Right atrium auricular region (tissue), 2 donors: ENCODE results near the gene SLAIN1. TPM values are rescaled to one million over a fixed set of nuclear protein-coding genes. Genes with fewer than 3 reads are reported as not detected.

Source experiments
- DNase-seq: peaks from one replicate; pipeline ENCODE4 v3.0.0-alpha.2; 2019; ENCODE audit warnings: low spot score
- H3K27ac ChIP-seq, 2 donors: fragments of 200-600 bp; sonication (generic); 1 replicate in 1 of 2; 2 replicates in 1 of 2; pipeline ENCODE4 v1.5.1; 2016 to 2019
- H3K27me3 ChIP-seq, 2 donors: fragments of 200-600 bp; sonication (generic); one replicate each; pipeline versions ENCODE4 v1.5.1 to v1.6.0; 2017 to 2019
- H3K36me3 ChIP-seq: fragments of 200-600 bp; sonication (generic); one replicate; pipeline ENCODE4 v1.5.1; 2016
- H3K4me1 ChIP-seq, 2 donors: fragments of 200-600 bp; sonication (generic); one replicate each; pipeline versions ENCODE4 v1.5.1 to v1.6.0; 2017 to 2019
- H3K4me3 ChIP-seq, 2 donors: fragments of 200-600 bp; sonication (generic); 1 replicate in 1 of 2; 2 replicates in 1 of 2; pipeline ENCODE4 v1.5.1; 2017 to 2019; ENCODE audit warnings: mild to moderate bottlenecking in 1 of 2, moderate library complexity in 1 of 2
- H3K9me3 ChIP-seq, 2 donors: fragments of 200-600 bp; sonication (generic); one replicate each; pipeline ENCODE4 v1.5.1; 2019
- total RNA-seq, 2 donors: library from RNA; depleted of rRNA; stranded (reverse); fragments of >200 nt; gene quantifications; one replicate each; pipeline ENCODE4 v1.1.0, GENCODE V29; 2016
- TF ChIP-seq, protein P1 (sequence below), 2 donors: fragments of 200-600 bp; sonication (generic); IDR thresholded peaks; one replicate each; pipeline ENCODE4 v1.5.1; 2019; ENCODE audit warnings: antibody characterized with exemption in 2 of 2

The SLAIN1 gene
- total RNA-seq, 2 donors from 2014 or later = 14.9 to 21.9 TPM

GRCh38 chr13:77674852-77675251 is 22.6 kb upstream of the SLAIN1 start:
- Histone ChIP-seq H3K9me3 (no peaks in the 10 kb centered on the region), H3K4me1 (no peaks in the 10 kb centered on the region), H3K4me3 (no peak overlapping the region), H3K27me3 (no peaks in the 10 kb centered on the region), H3K27ac (no peak overlapping the region), H3K36me3 (no peaks in the 10 kb centered on the region)
- DNase-seq = no peak
- TF ChIP-seq, protein P1, sequence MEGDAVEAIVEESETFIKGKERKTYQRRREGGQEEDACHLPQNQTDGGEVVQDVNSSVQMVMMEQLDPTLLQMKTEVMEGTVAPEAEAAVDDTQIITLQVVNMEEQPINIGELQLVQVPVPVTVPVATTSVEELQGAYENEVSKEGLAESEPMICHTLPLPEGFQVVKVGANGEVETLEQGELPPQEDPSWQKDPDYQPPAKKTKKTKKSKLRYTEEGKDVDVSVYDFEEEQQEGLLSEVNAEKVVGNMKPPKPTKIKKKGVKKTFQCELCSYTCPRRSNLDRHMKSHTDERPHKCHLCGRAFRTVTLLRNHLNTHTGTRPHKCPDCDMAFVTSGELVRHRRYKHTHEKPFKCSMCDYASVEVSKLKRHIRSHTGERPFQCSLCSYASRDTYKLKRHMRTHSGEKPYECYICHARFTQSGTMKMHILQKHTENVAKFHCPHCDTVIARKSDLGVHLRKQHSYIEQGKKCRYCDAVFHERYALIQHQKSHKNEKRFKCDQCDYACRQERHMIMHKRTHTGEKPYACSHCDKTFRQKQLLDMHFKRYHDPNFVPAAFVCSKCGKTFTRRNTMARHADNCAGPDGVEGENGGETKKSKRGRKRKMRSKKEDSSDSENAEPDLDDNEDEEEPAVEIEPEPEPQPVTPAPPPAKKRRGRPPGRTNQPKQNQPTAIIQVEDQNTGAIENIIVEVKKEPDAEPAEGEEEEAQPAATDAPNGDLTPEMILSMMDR (IDR thresholded peaks at IDR 0.05) = no peak

GRCh38 chr13:77678691-77679235 is 18.7 kb upstream of the SLAIN1 start:
- TF ChIP-seq, protein P1 (IDR thresholded peaks at IDR 0.05) = no peak
- H3K9me3 ChIP-seq = no peaks in the 10 kb centered on the region
- DNase-seq = no peak
- no peaks in the 10 kb centered on the region for H3K4me1 ChIP-seq
- no peak overlapping the region for H3K27ac ChIP-seq
- no peak overlapping the region for H3K4me3 ChIP-seq
- no peaks in the 10 kb centered on the region for H3K36me3 ChIP-seq
- no peaks in the 10 kb centered on the region for H3K27me3 ChIP-seq

DNA sequence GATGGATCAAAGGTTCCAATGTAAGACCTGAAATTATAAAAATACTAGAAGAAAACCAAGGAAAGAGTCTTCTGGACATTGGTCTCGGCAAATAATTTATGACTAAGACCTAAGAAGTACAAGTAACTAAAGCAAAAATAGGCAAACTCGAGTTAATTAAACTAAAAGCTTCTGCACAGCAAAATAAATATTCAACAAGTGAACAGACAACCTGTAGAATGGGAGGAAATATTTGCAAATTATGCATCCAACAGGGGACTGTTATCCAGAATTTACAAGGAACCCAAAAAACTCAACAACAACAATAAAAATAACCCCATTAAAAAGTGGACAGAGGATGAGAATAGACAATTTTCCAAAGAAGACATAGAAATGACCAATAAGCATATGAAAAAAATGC is 9.7 kb upstream of the SLAIN1 start:
- no peak overlapping the region for H3K4me3 ChIP-seq
- TF ChIP-seq, protein P1 (IDR thresholded peaks at IDR 0.05) = no peak
- no peaks in the 10 kb centered on the region for H3K4me1 ChIP-seq
- H3K36me3 ChIP-seq = no peaks in the 10 kb centered on the region
- H3K27ac ChIP-seq = no peak overlapping the region
- H3K9me3 ChIP-seq = peaks cover 0 to 7% of the 10 kb centered on the region in 2 donors
- DNase-seq = no peak
- no peaks in the 10 kb centered on the region for H3K27me3 ChIP-seq

- TF ChIP-seq, protein P1 (IDR thresholded peaks at IDR 0.05) = no peak
- no peak overlapping the region for H3K27ac ChIP-seq
- H3K36me3 ChIP-seq = no peaks in the 10 kb centered on the region
Measured at GRCh38 chr13:77691871-77692270, 5.6 kb upstream of the SLAIN1 start.

DNA sequence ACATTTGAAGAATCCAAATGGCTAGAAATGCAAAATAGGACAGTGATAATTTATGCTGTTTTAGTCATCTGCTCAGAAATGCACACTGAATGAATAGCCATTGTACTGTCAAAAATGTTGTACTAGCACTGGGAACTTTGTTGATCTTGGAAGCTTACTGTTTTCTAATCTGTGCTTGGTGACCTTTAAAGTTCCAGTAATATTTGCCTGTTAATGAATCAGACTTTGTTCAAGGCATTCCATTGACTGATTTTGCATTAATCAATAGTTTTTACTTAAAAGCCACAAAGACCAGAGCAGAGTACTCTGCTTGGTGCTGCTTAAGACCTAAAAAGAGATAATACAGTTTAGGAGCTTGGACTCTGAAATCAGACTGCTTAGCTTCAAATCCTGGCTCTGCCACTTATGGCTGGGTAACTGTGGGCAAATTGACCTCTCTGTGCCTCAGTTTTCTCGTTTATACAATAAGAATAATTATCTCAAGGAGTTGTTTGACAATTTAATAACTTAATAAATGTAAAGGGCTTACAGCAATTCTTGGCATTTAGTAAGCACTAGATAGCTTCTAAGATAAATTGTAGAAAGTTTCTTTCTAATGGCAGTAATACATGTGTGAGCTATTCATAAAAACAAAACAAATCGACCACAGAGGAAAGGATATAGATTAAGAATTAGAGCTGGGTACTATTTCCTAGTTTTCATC is 4.6 kb upstream of the SLAIN1 start:
- Histone ChIP-seq H3K4me1 (peaks cover 0 to 10% of the 10 kb centered on the region in 2 donors), H3K9me3 (no peaks in the 10 kb centered on the region), H3K27me3 (no peaks in the 10 kb centered on the region), H3K27ac (no peak overlapping the region), H3K4me3 (no peak overlapping the region), H3K36me3 (no peaks in the 10 kb centered on the region)
- no peak for DNase-seq
- TF ChIP-seq, protein P1 (IDR thresholded peaks at IDR 0.05) = no peak

More at GRCh38 chr13:77691871-77692270, 5.6 kb upstream of the SLAIN1 start:
- Histone ChIP-seq H3K4me1 (peaks cover 0 to 8% of the 10 kb centered on the region in 2 donors), H3K9me3 (peaks cover 0 to under 1% of the 10 kb centered on the region in 2 donors), H3K27me3 (no peaks in the 10 kb centered on the region), H3K4me3 (no peak overlapping the region)
- DNase-seq = no peak
